ENCODE measurements around the gene CNFN.

CNFN gene

DNA sequence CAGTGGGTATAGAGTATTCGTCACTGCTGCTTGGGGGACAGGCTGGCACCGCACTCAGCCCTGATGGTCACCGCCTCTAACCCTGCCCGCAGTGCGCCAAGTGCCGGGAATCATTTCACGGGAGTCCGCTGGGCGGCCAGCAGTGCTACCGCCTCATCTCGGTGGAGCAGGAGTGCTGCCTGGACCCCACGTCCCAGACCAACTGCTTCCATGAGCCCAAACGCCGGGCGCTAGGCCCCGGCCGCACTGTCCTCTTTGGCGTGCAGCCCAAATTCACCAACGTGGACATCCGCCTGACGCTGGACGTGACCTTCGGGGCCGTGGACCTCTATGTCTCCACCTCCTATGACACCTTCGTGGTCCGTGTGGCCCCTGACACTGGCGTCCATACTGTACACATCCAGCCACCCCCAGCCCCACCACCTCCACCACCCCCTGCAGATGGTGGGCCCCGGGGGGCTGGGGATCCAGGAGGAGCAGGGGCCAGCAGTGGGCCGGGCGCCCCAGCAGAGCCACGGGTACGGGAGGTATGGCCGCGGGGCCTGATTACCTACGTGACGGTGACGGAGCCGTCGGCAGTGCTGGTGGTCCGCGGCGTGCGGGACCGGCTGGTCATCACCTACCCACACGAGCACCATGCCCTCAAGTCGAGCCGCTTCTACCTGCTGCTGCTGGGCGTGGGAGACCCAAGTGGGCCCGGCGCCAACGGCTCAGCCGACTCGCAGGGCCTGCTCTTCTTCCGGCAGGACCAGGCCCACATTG, 14.5 kb downstream of the CNFN start:
- DNase-seq (ENCODE audit: low spot score): no peak

GRCh38 chr19:42374826-42375376, 15.2 kb downstream of the CNFN start:
- DNase-seq (ENCODE audit: low spot score): no peak

DNA sequence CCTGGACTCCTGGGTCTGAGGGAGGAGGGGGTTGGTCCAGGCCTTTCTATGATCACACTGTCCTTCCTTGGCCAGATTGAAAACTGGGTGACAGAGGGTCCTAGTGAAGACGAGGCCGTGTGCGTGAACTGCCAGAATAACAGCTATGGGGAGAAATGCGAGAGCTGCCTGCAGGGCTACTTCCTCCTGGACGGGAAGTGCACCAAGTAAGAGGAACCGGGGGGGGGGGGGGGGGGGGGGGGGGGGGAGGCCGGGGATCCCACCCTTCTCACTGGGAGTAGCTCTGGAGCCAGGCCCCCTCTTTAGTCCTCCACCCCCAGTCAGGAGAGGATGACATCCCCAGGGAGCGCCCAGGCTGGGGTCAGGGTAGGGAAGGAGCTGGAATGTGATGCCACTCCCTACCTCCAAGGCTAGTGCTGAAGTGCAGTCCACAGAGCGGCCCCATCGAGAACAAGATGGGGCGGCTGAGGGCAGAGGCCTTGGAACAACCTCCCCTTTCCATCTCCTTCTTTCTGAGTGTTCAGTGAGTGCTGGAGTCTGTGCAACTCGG, 19.4 kb downstream of the CNFN start:
- no peak for DNase-seq (ENCODE audit: low spot score)

DNA sequence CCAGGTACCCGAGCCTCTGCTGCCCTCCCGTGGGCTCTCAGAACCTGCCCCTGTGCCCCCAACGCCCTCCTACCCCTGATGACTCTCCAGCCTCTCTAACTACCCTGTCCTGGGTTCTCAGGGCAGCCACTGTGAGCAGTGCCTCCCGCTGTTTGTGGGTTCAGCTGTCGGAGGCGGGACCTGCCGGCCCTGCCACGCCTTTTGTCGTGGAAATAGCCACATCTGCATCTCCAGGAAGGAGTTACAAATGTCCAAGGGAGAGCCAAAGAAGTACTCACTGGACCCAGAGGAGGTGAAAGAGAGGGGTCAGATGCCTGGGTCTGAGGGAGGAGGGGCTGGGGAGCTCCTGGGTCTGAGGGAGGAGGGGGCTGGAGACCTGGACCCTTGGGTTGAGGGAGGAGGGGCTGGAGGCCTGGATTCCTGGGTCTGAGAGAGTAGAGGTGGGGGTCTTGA, 20.0 kb downstream of the CNFN start:
- DNase-seq (ENCODE audit: low spot score): no peak

- DNase-seq (ENCODE audit: low spot score): no peak
Measured at GRCh38 chr19:42369433-42370067, 20.5 kb downstream of the CNFN start.

DNA sequence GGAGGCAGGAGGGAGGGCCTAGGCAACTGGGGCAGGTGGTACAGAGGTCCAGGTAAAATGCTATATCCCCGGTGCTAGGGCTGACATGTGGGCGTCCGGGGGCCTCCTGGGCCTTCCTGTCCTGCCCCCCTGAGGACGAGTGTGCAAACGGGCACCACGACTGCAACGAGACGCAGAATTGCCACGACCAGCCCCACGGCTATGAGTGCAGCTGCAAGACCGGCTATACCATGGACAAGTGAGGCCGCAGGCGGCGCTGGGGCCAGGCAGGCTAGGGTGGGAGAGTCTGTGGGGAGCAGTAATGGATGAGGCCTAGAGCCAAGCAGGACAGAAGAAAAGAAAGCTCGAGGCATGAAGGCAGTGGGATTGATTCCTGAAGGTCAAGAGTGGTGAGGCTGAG, 21.3 kb downstream of the CNFN start:
- no peak for DNase-seq (ENCODE audit: low spot score)

DNA sequence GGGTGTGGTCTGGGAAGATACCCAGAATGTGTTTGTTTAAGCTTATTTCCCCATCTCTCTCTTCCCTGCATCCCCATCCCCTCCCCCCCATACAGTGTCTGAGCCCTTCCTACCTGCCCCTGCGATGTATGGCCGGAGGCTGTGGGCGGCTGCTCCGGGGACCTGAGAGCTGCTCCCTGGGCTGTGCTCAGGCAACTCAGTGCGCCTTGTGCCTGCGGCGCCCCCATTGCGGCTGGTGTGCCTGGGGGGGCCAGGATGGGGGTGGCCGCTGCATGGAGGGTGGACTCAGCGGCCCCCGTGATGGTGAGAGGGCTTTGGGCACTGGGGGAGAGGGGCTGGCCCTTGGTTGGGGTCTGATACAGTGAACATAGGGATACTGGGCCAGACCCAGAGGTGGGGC, 21.7 kb downstream of the CNFN start:
- DNase-seq (ENCODE audit: low spot score): no peak

DNA sequence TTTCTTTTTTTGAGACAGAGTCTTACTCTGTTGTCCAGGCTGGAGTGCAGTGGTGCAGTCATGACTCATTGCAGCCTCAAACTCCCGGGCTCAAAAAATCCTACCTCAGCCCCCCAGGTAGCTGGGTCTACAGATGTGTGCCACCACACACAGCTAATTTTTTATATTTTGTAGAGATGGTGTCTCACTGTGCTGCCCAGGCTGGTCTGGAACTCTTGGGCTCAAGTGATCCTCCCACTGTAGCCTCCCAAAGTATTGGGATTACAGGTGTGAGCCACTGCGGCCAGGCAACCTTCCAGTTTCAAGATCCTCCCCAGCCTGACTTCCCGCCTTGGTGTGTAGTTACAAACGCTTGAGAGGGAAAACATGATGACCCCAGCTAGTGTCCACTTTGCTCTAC, 22.2 kb downstream of the CNFN start:
- DNase-seq (ENCODE audit: low spot score): no peak

DNA sequence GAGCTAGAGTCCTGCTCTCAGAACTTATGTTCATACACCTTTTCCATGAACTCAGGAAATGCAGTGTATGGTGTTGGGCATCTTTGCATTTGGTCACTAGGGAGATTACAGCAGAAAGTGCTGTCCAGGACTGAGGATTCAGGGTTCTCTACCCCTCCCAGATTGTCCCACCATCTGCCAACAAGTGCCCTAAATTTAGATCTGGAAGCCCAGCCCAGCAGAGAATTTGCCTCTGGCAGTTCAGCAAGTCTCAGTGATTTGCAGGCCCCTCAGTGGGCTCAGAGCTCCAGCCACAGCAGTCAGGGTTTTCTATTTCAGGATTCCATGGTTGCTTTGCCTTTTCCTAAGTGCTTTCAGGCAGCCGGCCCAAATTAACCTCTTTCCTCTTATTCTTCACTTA, 23.4 kb downstream of the CNFN start:
- DNase-seq (ENCODE audit: low spot score): no peak

DNA sequence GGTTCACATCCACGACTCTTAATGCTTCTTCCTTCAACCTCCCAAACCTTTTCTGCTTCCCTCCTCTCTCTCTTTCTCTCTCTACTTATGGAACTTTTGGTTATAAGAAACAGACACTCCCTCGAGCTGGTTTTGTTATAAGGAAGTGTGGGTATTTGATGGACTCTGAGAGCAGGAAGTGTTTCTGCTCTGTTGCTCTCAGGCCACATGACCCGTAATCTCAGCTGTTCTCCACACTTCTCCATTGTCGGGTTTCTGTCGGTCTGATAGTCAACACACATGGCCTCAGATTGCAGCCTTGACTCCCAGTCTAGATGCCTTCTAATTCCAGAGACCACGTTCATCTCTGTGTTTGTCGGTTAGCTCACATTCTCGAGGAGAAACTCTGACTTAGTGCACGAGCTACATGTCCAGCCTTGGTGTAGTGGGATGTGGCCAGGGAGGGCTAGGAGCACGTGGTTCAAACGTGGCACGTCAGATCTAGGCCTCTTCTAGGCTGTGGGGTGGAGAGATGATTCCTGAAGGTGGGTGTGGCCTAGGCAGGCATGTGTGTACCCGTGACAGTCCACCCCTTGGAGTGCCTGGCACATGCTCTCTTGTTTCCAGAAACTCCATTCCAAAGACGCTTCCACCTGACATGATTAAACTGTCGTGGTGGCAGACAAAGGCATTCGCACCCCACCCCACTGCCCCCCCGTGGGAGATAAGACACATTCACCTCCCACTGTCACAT, 26.3 kb downstream of the CNFN start:
- DNase-seq (ENCODE audit: low spot score): no peak

GRCh38 chr19:42362891-42363440, 27.1 kb downstream of the CNFN start:
- DNase-seq (ENCODE audit: low spot score): no peak

DNA sequence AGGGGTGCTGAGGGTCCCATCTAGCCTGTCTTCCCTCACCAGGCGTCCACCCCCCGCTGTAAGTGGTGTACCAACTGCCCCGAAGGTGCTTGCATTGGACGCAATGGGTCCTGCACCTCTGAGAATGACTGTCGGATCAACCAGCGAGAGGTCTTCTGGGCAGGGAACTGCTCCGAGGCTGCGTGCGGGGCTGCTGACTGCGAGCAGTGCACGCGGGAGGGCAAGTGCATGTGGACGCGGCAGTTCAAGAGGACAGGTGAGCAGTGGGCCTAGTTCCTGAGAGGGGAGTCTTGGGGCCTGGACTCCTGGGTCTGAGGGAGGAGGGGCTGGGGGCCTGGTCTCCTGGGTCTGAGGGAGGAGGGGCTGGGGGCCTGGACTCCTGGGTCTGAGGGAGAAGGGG, 27.8 kb downstream of the CNFN start:
- DNase-seq (ENCODE audit: low spot score): no peak

GRCh38 chr19:42361545-42361910, 28.6 kb downstream of the CNFN start:
- DNase-seq (ENCODE audit: low spot score): no peak

GRCh38 chr19:42360787-42361544, 29.1 kb downstream of the CNFN start:
- no peak for DNase-seq (ENCODE audit: low spot score)

- DNase-seq (ENCODE audit: low spot score): no peak
Measured at GRCh38 chr19:42357290-42357689, 32.8 kb downstream of the CNFN start.

DNA sequence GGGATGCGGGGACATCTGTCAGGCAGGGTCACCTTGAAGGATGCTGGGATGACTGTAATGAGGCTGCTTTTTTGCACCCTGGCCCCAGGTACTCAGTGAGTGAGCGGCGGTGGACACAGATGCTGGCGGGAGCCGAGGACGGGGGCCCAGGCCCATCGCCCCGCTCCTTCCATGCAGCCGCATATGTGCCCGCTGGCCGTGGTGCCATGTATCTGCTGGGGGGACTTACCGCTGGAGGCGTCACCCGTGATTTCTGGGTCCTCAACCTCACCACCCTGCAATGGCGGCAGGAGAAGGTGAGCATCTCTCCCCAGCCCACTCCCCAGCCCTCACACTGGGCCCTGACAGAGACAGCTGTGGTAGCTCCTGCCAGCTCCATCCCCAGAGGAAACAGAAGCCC, 33.4 kb downstream of the CNFN start:
- no peak for DNase-seq (ENCODE audit: low spot score)

DNA sequence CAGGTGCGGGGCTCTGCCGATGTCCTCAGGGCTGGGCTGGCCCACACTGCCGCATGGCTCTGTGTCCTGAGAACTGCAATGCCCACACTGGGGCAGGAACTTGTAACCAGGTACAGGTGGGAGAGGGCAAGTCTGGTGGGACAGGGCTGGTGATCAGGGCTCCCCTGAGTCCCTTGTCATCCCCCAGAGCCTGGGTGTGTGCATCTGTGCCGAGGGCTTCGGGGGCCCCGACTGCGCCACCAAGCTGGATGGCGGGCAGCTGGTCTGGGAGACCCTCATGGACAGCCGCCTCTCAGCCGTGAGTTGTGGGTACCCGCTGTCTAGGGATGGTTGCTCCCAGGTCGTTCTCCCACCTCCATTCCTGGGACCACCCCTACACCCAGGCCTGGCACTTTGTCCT, 34.2 kb downstream of the CNFN start:
- DNase-seq (ENCODE audit: low spot score): no peak

- no peak for DNase-seq (ENCODE audit: low spot score)
Measured at GRCh38 chr19:42353341-42354015, 36.6 kb downstream of the CNFN start.

GRCh38 chr19:42352301-42353259, 37.5 kb downstream of the CNFN start:
- no peak for DNase-seq (ENCODE audit: low spot score)
